Measurements from ENCODE around the gene MATN1.

The MATN1 gene

DNA sequence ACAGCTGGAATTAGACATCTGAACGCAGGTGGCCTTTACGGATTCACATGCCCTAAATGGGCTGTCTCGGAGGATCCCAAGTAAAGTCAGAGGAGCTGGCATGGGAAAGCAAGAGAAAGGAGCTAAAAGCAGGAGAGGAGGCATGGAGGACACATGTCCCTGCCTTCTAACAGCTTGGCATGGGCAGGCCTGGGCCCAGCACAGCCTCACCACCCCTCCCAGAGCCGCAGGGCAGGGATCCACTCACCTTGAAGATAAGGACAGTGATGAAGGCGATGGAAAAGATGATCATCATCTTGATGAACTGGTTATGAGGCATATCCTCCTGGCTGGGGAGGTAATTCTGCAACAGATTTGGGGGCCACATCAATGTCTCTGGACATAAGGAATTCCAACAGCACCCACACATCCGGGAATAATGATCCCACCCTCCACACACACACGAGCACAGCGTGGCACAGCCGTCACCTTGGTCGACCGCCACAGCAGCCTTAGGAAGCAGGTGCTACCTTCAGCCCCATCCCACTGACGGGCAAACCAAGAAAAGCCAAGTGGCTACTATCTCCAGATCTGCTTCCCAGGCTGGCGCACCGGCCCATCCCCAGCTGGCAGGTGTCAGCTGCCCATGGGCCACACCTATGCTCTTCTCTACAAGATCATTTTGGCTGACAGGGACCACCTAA is 14.1 kb upstream of the MATN1 start:
- in situ Hi-C loops (cut with MboI; ENCODE audit: low sequenced_read_pairs, unreplicated experiment) = no loop called here
- no peak for TF ChIP-seq CTCF (IDR thresholded peaks at IDR 0.05; ENCODE audit: borderline replicate concordance, control extremely low read depth, extremely low read depth, insufficient read depth, missing control alignments)
- no peak for DNase-seq (ENCODE audit: low spot score)

GRCh38 chr1:30735668-30736498 is 12.5 kb upstream of the MATN1 start:
- no peak for DNase-seq (ENCODE audit: low spot score)
- no peak for TF ChIP-seq CTCF (IDR thresholded peaks at IDR 0.05; ENCODE audit: borderline replicate concordance, control extremely low read depth, extremely low read depth, insufficient read depth, missing control alignments)
- in situ Hi-C loops (cut with MboI; ENCODE audit: low sequenced_read_pairs, unreplicated experiment) = no loop called here

GRCh38 chr1:30735124-30735523 is 11.7 kb upstream of the MATN1 start:
- TF ChIP-seq CTCF (IDR thresholded peaks at IDR 0.05; ENCODE audit: borderline replicate concordance, control extremely low read depth, extremely low read depth, insufficient read depth, missing control alignments) = no peak
- in situ Hi-C loops (cut with MboI; ENCODE audit: low sequenced_read_pairs, unreplicated experiment) = no loop called here
- no peak for DNase-seq (ENCODE audit: low spot score)

DNA sequence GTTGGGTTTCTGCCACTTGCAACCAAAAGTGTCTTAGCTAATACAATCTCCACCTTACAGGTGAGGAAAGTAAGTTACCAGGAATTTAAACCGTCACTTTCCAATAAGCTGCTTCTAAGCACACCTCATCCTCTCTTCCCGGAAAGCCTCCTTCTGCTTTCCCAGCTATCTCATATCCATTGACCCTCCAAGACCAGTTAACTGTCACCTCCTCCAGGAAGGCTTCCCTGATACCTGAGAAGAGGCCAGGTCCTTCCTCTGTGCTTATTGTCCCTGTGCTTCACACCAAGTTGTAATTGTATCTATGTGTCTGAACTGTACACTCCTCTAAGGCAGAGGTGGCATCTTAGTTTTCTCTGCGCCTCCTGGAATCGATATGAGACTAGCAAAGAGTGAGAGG is 11.2 kb upstream of the MATN1 start:
- TF ChIP-seq CTCF (IDR thresholded peaks at IDR 0.05; ENCODE audit: borderline replicate concordance, control extremely low read depth, extremely low read depth, insufficient read depth, missing control alignments) = no peak
- in situ Hi-C loops (cut with MboI; ENCODE audit: low sequenced_read_pairs, unreplicated experiment) = loop anchor here (5.0 kb wide), 1 partner anchor 33 kb away; no protein-coding TSS in a partner anchor
- no peak for DNase-seq (ENCODE audit: low spot score)

GRCh38 chr1:30734106-30734505 is 10.7 kb upstream of the MATN1 start:
- no peak for TF ChIP-seq CTCF (IDR thresholded peaks at IDR 0.05; ENCODE audit: borderline replicate concordance, control extremely low read depth, extremely low read depth, insufficient read depth, missing control alignments)
- DNase-seq (ENCODE audit: low spot score) = no peak
- in situ Hi-C loops (cut with MboI; ENCODE audit: low sequenced_read_pairs, unreplicated experiment) = loop anchor here (5.0 kb wide), 1 partner anchor 33 kb away; no protein-coding TSS in a partner anchor

DNA sequence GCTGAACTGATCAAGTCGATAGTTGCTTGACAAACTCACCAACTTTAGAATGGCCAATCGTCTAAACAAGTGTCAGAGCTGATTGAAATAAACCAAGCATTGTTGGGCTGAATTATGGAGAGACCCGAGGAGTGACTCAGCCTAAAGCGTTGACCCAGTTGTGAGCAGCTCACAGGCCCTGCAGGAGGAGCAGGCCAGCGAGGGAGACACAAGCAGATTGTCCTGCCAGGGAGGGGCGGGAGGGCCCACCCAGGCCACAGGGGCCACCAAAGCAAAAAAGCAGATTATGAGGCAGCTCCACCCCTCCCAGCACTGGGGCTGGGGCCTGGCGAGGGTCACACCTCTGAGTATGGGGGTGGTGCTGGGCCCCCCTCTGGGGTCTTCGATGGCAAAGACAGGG is 10.1 kb upstream of the MATN1 start:
- TF ChIP-seq CTCF (IDR thresholded peaks at IDR 0.05; ENCODE audit: borderline replicate concordance, control extremely low read depth, extremely low read depth, insufficient read depth, missing control alignments) = no peak
- no peak for DNase-seq (ENCODE audit: low spot score)
- in situ Hi-C loops (cut with MboI; ENCODE audit: low sequenced_read_pairs, unreplicated experiment) = loop anchor here (5.0 kb wide), 1 partner anchor 34 kb away; no protein-coding TSS in a partner anchor

Data from GM13976 (cell line).